Ovary (tissue), 3 donors: ENCODE measurements around the gene CILP2.

Experiments
- POLR2A ChIP-seq: fragments of 450-650 bp; IDR thresholded peaks from one replicate; pipeline ENCODE4 v1.6.1; 2017; ENCODE audit warnings: antibody characterized with exemption, mild to moderate bottlenecking, moderate library complexity
- TF ChIP-seq, protein P1 (sequence below), 3 donors: fragments of 450-650 bp in 2 of 3; fragments of 200-600 bp in 1 of 3; IDR thresholded peaks; one replicate each; pipeline versions ENCODE4 v1.5.1 to v1.8.0; 2016 to 2022; ENCODE audit warnings: antibody characterized with exemption in 3 of 3, mild to moderate bottlenecking in 1 of 3
- donor health status: DM: no; HTN: no; CAD: no.

- TF ChIP-seq, protein P1, sequence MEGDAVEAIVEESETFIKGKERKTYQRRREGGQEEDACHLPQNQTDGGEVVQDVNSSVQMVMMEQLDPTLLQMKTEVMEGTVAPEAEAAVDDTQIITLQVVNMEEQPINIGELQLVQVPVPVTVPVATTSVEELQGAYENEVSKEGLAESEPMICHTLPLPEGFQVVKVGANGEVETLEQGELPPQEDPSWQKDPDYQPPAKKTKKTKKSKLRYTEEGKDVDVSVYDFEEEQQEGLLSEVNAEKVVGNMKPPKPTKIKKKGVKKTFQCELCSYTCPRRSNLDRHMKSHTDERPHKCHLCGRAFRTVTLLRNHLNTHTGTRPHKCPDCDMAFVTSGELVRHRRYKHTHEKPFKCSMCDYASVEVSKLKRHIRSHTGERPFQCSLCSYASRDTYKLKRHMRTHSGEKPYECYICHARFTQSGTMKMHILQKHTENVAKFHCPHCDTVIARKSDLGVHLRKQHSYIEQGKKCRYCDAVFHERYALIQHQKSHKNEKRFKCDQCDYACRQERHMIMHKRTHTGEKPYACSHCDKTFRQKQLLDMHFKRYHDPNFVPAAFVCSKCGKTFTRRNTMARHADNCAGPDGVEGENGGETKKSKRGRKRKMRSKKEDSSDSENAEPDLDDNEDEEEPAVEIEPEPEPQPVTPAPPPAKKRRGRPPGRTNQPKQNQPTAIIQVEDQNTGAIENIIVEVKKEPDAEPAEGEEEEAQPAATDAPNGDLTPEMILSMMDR (IDR thresholded peaks at IDR 0.05) = no peak
- no peak for TF ChIP-seq POLR2A
These were observed 33.2 kb downstream of the CILP2 start for GRCh38 chr19:19571071-19571786.
